Measurements from ENCODE around the gene ZAR1.
"Not testable (repeated sequence)": the region's sequence is repeated elsewhere in the genome, so short reads cannot be mapped to it uniquely, and the experiment has no call there.

ZAR1 gene

GRCh38 chr4:48449151-48449550, 40.9 kb upstream of the ZAR1 start:
- no peak for TF ChIP-seq CTCF (IDR thresholded peaks at IDR 0.05; ENCODE audit: low read length)
- TF ChIP-seq EZH2 (optimal IDR thresholded peaks at IDR 0.05; ENCODE audit: low read depth, low read length), result no peak
- no peak for TF ChIP-seq EZH2phosphoT487 (IDR thresholded peaks at IDR 0.05; ENCODE audit: low read length)
- Histone ChIP-seq H4K20me1 (ENCODE audit: insufficient read depth, low read length) (no peaks in the 10 kb centered on the region), H2AFZ (ENCODE audit: low read length) (no peak overlapping the region), H3K4me3 (ENCODE audit: low read length) (no peak overlapping the region), H3K9me2 (replicated peaks; ENCODE audit: insufficient read depth, low read length) (no peaks in the 10 kb centered on the region), H3K9me3 (replicated peaks; ENCODE audit: insufficient read depth, low read length) (no peaks in the 10 kb centered on the region), H3K4me2 (ENCODE audit: low read depth, low read length) (no peak overlapping the region), H3K27me3 (replicated peaks; ENCODE audit: insufficient read depth, low read length) (no peaks in the 10 kb centered on the region), H3K9ac (ENCODE audit: low read length) (no peak overlapping the region), H3F3A (ENCODE audit: insufficient read depth, low read length) (no peaks in the 10 kb centered on the region), H3K36me3 (replicated peaks; ENCODE audit: insufficient read depth, low read length) (no peaks in the 10 kb centered on the region), H3K27ac (ENCODE audit: low read length) (no peak overlapping the region), H3K79me2 (ENCODE audit: low read length) (no peaks in the 10 kb centered on the region), H3K4me1 (ENCODE audit: low read length) (no peaks in the 10 kb centered on the region)
- DNase-seq, result no peak

DNA sequence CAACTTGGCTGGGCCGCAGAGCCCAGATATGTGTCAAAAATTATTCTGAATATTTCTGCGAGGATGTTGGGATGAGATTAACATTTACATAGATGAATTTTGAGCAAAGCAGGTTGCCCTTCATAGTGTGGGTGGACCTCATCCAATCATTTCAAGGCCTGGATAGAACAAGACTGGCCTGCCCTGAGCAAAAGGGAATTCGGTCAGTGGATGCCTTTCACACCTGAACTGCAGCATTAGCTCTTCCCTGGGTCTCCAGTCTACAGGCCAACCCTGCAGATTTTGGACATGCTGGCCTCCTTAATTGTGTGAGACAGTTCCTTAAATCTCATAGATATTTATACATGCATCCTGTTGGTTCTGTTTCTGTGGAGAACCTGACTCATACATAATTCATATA, 39.3 kb upstream of the ZAR1 start:
- no peaks in the 10 kb centered on the region for H4K20me1 ChIP-seq (ENCODE audit: insufficient read depth, low read length)
- no peaks in the 10 kb centered on the region for H3K4me1 ChIP-seq (ENCODE audit: low read length)
- H3K27me3 ChIP-seq (replicated peaks; ENCODE audit: insufficient read depth, low read length), result no peaks in the 10 kb centered on the region
- no peak overlapping the region for H3K4me2 ChIP-seq (ENCODE audit: low read depth, low read length)
- H3K4me3 ChIP-seq (ENCODE audit: low read length), result no peak overlapping the region
- H3K27ac ChIP-seq (ENCODE audit: low read length), result no peak overlapping the region
- TF ChIP-seq CTCF (IDR thresholded peaks at IDR 0.05; ENCODE audit: low read length), result no peak
- no peak for TF ChIP-seq EZH2 (optimal IDR thresholded peaks at IDR 0.05; ENCODE audit: low read depth, low read length)
- TF ChIP-seq EZH2phosphoT487 (IDR thresholded peaks at IDR 0.05; ENCODE audit: low read length), result no peak
- no peaks in the 10 kb centered on the region for H3K9me3 ChIP-seq (replicated peaks; ENCODE audit: insufficient read depth, low read length)
- no peak overlapping the region for H3K9ac ChIP-seq (ENCODE audit: low read length)
- no peaks in the 10 kb centered on the region for H3F3A ChIP-seq (ENCODE audit: insufficient read depth, low read length)
- no peaks in the 10 kb centered on the region for H3K79me2 ChIP-seq (ENCODE audit: low read length)
- H3K9me2 ChIP-seq (replicated peaks; ENCODE audit: insufficient read depth, low read length), result no peaks in the 10 kb centered on the region
- H3K36me3 ChIP-seq (replicated peaks; ENCODE audit: insufficient read depth, low read length), result no peaks in the 10 kb centered on the region
- no peak overlapping the region for H2AFZ ChIP-seq (ENCODE audit: low read length)
- no peak for DNase-seq

- H3K9me3 ChIP-seq (replicated peaks; ENCODE audit: insufficient read depth, low read length); H2AFZ ChIP-seq (ENCODE audit: low read length); H3K9me2 ChIP-seq (replicated peaks; ENCODE audit: insufficient read depth, low read length); H3K4me2 ChIP-seq (ENCODE audit: low read depth, low read length); H3F3A ChIP-seq (ENCODE audit: insufficient read depth, low read length); H3K4me1 ChIP-seq (ENCODE audit: low read length); H3K27me3 ChIP-seq (replicated peaks; ENCODE audit: insufficient read depth, low read length); H3K9ac ChIP-seq (ENCODE audit: low read length); H3K4me3 ChIP-seq (ENCODE audit: low read length); DNase-seq; H4K20me1 ChIP-seq (ENCODE audit: insufficient read depth, low read length); H3K36me3 ChIP-seq (replicated peaks; ENCODE audit: insufficient read depth, low read length); H3K79me2 ChIP-seq (ENCODE audit: low read length); H3K27ac ChIP-seq (ENCODE audit: low read length): not testable (repeated sequence)
Observed at GRCh38 chr4:48451656-48452055, 38.4 kb upstream of the ZAR1 start.

DNA sequence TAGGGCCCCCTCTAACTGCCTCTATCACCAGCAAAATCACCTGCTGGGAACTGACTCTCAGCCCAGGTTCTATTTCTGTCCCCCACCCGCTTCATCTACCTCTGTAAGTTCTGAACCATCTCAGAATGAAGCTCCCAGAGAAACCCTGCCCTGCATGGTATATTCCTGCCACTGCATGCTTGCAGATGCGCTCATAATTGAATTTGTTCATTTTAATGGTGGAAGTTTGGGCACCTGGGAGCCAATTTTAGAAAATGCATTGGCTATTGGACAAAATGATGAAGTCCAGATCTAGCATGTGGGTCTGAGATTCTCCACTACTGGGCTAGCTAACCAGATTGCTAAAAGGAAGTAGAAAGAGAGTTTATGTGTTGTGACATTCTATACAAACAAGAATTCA, 35.5 kb upstream of the ZAR1 start:
- H3K79me2 ChIP-seq (ENCODE audit: low read length), result no peaks in the 10 kb centered on the region
- DNase-seq, result no peak
- H3F3A ChIP-seq (ENCODE audit: insufficient read depth, low read length), result no peaks in the 10 kb centered on the region

More for the DNA sequence above, 35.5 kb upstream of the ZAR1 start:
- Histone ChIP-seq H4K20me1 (ENCODE audit: insufficient read depth, low read length) (no peaks in the 10 kb centered on the region), H3K4me1 (ENCODE audit: low read length) (no peaks in the 10 kb centered on the region), H3K4me3 (ENCODE audit: low read length) (no peak overlapping the region), H3K27ac (ENCODE audit: low read length) (no peak overlapping the region), H3K4me2 (ENCODE audit: low read depth, low read length) (no peak overlapping the region), H3K36me3 (replicated peaks; ENCODE audit: insufficient read depth, low read length) (no peaks in the 10 kb centered on the region), H3K9me2 (replicated peaks; ENCODE audit: insufficient read depth, low read length) (no peaks in the 10 kb centered on the region), H2AFZ (ENCODE audit: low read length) (no peak overlapping the region), H3K9me3 (replicated peaks; ENCODE audit: insufficient read depth, low read length) (no peaks in the 10 kb centered on the region), H3K9ac (ENCODE audit: low read length) (no peak overlapping the region), H3K27me3 (replicated peaks; ENCODE audit: insufficient read depth, low read length) (no peaks in the 10 kb centered on the region)
- TF ChIP-seq EZH2phosphoT487 (IDR thresholded peaks at IDR 0.05; ENCODE audit: low read length), result no peak
- no peak for TF ChIP-seq CTCF (IDR thresholded peaks at IDR 0.05; ENCODE audit: low read length)
- TF ChIP-seq EZH2 (optimal IDR thresholded peaks at IDR 0.05; ENCODE audit: low read depth, low read length), result no peak

Measured in MM.1S (cell line).